Activated T-helper 17 cell treated with anti-CD3 and anti-CD28 coated beads, Interleukin-2, amount 50 U/mL, for 72 hours (primary cell): ENCODE data around the gene LRRC8B. TPM values are rescaled to one million over a fixed set of nuclear protein-coding genes. Genes with fewer than 3 reads are reported as not detected.

Source experiments
- ATAC-seq: fragments of 150-1000 bp; cut with Tn5 transposase; replicated peaks from 2 replicates; pipeline ENCODE4 v1.10.0; 2021; ENCODE audit warnings: mild to moderate bottlenecking, moderate library complexity
- H3K27ac Mint-ChIP-seq: one replicate; pipeline ENCODE4 v1.8.0; 2022; ENCODE audit warnings: mixed read lengths
- H3K27me3 Mint-ChIP-seq: one replicate; pipeline ENCODE4 v1.8.0; 2022; ENCODE audit warnings: mixed read lengths
- H3K36me3 Mint-ChIP-seq: one replicate; pipeline ENCODE4 v1.8.0; 2022; ENCODE audit warnings: low read depth, mild to moderate bottlenecking, mixed read lengths
- H3K4me1 Mint-ChIP-seq: one replicate; pipeline ENCODE4 v1.8.0; 2022; ENCODE audit warnings: mixed read lengths
- H3K4me3 Mint-ChIP-seq: one replicate; pipeline ENCODE4 v1.8.0; 2022; ENCODE audit warnings: mild to moderate bottlenecking, mixed read lengths
- H3K9me3 Mint-ChIP-seq: one replicate; pipeline ENCODE4 v1.8.0; 2022; ENCODE audit warnings: mixed read lengths
- total RNA-seq, 2 donors: library from RNA; stranded (reverse); gene quantifications; one replicate each; pipeline ENCODE4 v1.2.3, GENCODE V29; 2022

Gene LRRC8B
- total RNA-seq, 2 donors from 2014 or later: 16.3 to 45.8 TPM

DNA sequence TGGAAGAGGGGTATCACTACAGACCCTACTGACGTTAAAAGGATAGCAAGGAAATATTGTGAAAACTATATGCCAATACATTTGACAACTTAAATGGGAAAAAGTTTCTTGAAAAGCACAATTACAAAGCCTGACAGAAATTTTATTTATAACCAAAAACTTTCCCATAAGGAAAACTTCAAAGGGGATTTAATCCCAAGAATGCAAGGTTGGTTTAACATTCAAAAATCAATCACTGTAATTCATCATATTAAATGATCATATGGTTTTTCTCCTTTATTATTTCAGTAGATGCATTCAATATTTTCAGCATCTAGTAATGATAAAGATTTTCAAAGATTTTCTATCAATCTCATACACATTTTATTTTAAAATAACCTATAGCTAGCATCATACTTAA is 121.6 kb downstream of the LRRC8B start:
- H3K9me3 Mint-ChIP-seq: no peaks in the 10 kb centered on the region
- peaks cover 85% of the 10 kb centered on the region for H3K36me3 Mint-ChIP-seq
- H3K4me1 Mint-ChIP-seq: peaks cover 36% of the 10 kb centered on the region
- H3K4me3 Mint-ChIP-seq: no peak overlapping the region
- H3K27me3 Mint-ChIP-seq: no peaks in the 10 kb centered on the region
- no peak for ATAC-seq
- H3K27ac Mint-ChIP-seq: no peak overlapping the region

Other genes with a start within 250 kb of the LRRC8B start
- gene GBP6, start 160.8 kb upstream of the LRRC8B start, total RNA-seq: under 1 TPM; 0.28 to 0.58 TPM
- 10 to 100 TPM; 27.7 to 50.4 TPM for gene LRRC8C, start 108.3 kb downstream of the LRRC8B start, total RNA-seq